CD8-positive, alpha-beta memory T cell (primary cell): ENCODE measurements around the gene FAM234B. TPM values are rescaled to one million over a fixed set of nuclear protein-coding genes. Genes with fewer than 3 reads are reported as not detected.
A peak's percentile ranks its signal among the peaks of the same experiment; 100 is the strongest.

Experiments used
- CTCF ChIA-PET: fragments of 350-600 bp; sonication (Branson Sonifier 250); formaldehyde crosslinking; loops from one replicate; lab custom pipeline; 2021; ENCODE audit warnings: antibody characterized with exemption; lab: Charles Lee
- POLR2A ChIA-PET: fragments of 350-600 bp; sonication (Branson Sonifier 250); formaldehyde crosslinking; loops from one replicate; lab custom pipeline; 2021; ENCODE audit warnings: antibody characterized with exemption; lab: Charles Lee
- DNase-seq, 5 donors: peaks; one replicate each; pipeline versions ENCODE4 v3.0.0 to v3.0.0-alpha.2; 2020 to 2022; ENCODE audit warnings: mixed read lengths in 1 of 5
- H3K27ac ChIP-seq: one replicate; pipeline ENCODE4 v1.7.0; 2013; ENCODE audit warnings: low read depth, mild to moderate bottlenecking, low read length, moderate library complexity
- H3K27me3 ChIP-seq: 2 replicates; pipeline ENCODE4 v1.7.0; 2013; ENCODE audit warnings: low read length, mild to moderate bottlenecking; ENCODE audit not compliant: insufficient read depth, poor library complexity, severe bottlenecking
- H3K36me3 ChIP-seq: 2 replicates; pipeline ENCODE4 v1.7.0; 2013; ENCODE audit warnings: mild to moderate bottlenecking, low read length, moderate library complexity; ENCODE audit not compliant: insufficient read depth
- H3K4me1 ChIP-seq: 2 replicates; pipeline ENCODE4 v1.7.0; 2013; ENCODE audit warnings: mild to moderate bottlenecking, low read length, moderate library complexity; ENCODE audit not compliant: insufficient read depth
- H3K4me3 ChIP-seq: 2 replicates; pipeline ENCODE4 v1.7.0; 2013; ENCODE audit warnings: mild to moderate bottlenecking, low read length
- H3K9me3 ChIP-seq: 2 replicates; pipeline ENCODE4 v1.7.0; 2013; ENCODE audit warnings: mild to moderate bottlenecking, low read length
- H3K27ac Mint-ChIP-seq, 8 donors: one replicate each; pipeline ENCODE4 v1.8.0; 2020 to 2021; ENCODE audit warnings: mixed read lengths in 8 of 8, mild to moderate bottlenecking in 6 of 8, inconsistent platforms in 3 of 8, moderate library complexity in 3 of 8
- H3K27me3 Mint-ChIP-seq, 2 donors: one replicate each; pipeline ENCODE4 v1.8.0; 2020 to 2021; ENCODE audit warnings: mixed read lengths in 2 of 2, mild to moderate bottlenecking in 1 of 2, moderate library complexity in 1 of 2
- H3K36me3 Mint-ChIP-seq, 3 donors: one replicate each; pipeline ENCODE4 v1.8.0; 2020 to 2021; ENCODE audit warnings: mixed read lengths in 3 of 3, inconsistent platforms in 1 of 3, mild to moderate bottlenecking in 1 of 3
- H3K4me1 Mint-ChIP-seq, 3 donors: one replicate each; pipeline ENCODE4 v1.8.0; 2020 to 2021; ENCODE audit warnings: mixed read lengths in 3 of 3, inconsistent platforms in 1 of 3, mild to moderate bottlenecking in 1 of 3
- H3K4me3 Mint-ChIP-seq, 7 donors: one replicate each; pipeline ENCODE4 v1.8.0; 2020 to 2021; ENCODE audit warnings: mixed read lengths in 7 of 7, mild to moderate bottlenecking in 6 of 7, moderate library complexity in 4 of 7, inconsistent platforms in 2 of 7
- H3K9me3 Mint-ChIP-seq, 5 donors: one replicate each; pipeline ENCODE4 v1.8.0; 2020 to 2022; ENCODE audit warnings: mixed read lengths in 5 of 5, mild to moderate bottlenecking in 3 of 5, moderate library complexity in 2 of 5, inconsistent platforms in 1 of 5
- polyA plus RNA-seq: library from polyadenylated mRNA; unstranded; fragments of 300-500 nt; fragmentation: Illumina TruSeq; gene quantifications from one replicate; pipeline ENCODE4 v1.2.3, GENCODE V29; 2021
- total RNA-seq, 2 experiments: library from RNA; stranded (reverse); gene quantifications; one replicate each; pipeline ENCODE4 v1.2.3, GENCODE V29; 2021

FAM234B gene
- total and polyA plus RNA-seq, 3 experiments from 2014 or later, result 2.9 to 6.5 (median 5.2) TPM

- Mint-ChIP-seq H3K27ac (no peak overlapping the region), H3K36me3 (no peaks in the 10 kb centered on the region), H3K9me3 (no peaks in the 10 kb centered on the region), H3K4me1 (no peaks in the 10 kb centered on the region), H3K27me3 (peaks cover 7 to 12% of the 10 kb centered on the region in 2 donors), H3K4me3 (peak overlapping the region in 1 of 7 donors; percentile 61)
- Histone ChIP-seq H3K4me1 (no peaks in the 10 kb centered on the region), H3K36me3 (no peaks in the 10 kb centered on the region), H3K27ac (no peak overlapping the region), H3K4me3 (no peak overlapping the region), H3K27me3 (no peaks in the 10 kb centered on the region), H3K9me3 (no peaks in the 10 kb centered on the region)
- ChIA-PET CTCF (interaction anchor here (0.9 kb wide), 1 partner anchor 9 kb away, joined by 3 read pairs; no protein-coding TSS in a partner anchor), POLR2A (no interaction called here)
- DNase-seq, result no peak
Observed at GRCh38 chr12:13038491-13039161, 5.6 kb upstream of the FAM234B start.

- no peaks in the 10 kb centered on the region for H3K27me3 ChIP-seq
- Mint-ChIP-seq H3K27me3 (peaks cover 7 to 12% of the 10 kb centered on the region in 2 donors), H3K4me3 (no peak overlapping the region), H3K4me1 (peaks cover 0 to 6% (median 2%) of the 10 kb centered on the region in 3 donors), H3K36me3 (peaks cover 0 to 1% (median 0%) of the 10 kb centered on the region in 3 donors), H3K27ac (no peak overlapping the region), H3K9me3 (no peaks in the 10 kb centered on the region)
- CTCF ChIA-PET, result interaction anchor here (0.9 kb wide), 1 partner anchor 9 kb away, joined by 3 read pairs; no protein-coding TSS in a partner anchor
- DNase-seq, result no peak
- POLR2A ChIA-PET, result no interaction called here
- H3K27ac ChIP-seq, result no peak overlapping the region
- H3K36me3 ChIP-seq, result no peaks in the 10 kb centered on the region
- no peak overlapping the region for H3K4me3 ChIP-seq
- no peaks in the 10 kb centered on the region for H3K9me3 ChIP-seq
- H3K4me1 ChIP-seq, result no peaks in the 10 kb centered on the region
Observed at GRCh38 chr12:13039328-13039956, 4.7 kb upstream of the FAM234B start.

DNA sequence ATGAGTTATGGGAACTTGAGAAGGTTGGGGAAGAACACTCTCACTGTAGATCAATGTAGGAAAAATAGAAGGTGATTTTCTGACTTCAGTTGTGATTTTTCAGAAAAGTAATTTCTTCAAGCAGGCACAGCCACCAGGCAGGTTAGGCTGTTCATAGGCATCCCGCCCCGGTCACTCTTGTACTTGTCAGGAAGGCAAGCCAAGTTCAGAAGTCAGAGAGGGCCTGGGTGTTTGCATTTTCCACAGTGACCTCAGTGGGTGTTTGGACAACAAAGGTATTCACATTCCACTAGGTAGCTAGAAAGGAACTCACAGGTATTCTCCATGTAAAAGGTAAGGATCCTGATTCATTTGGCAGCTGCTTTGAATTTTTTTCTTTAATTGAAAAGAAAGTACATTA, 3.0 kb upstream of the FAM234B start:
- Mint-ChIP-seq H3K4me3 (peak overlapping the region in 1 of 7 donors; percentile 55), H3K4me1 (peaks cover 7 to 16% (median 15%) of the 10 kb centered on the region in 3 donors), H3K36me3 (peaks cover 0 to 1% (median 0%) of the 10 kb centered on the region in 3 donors), H3K9me3 (no peaks in the 10 kb centered on the region), H3K27me3 (peaks cover 7 to 10% of the 10 kb centered on the region in 2 donors), H3K27ac (no peak overlapping the region)
- H3K4me1 ChIP-seq, result peaks cover 5% of the 10 kb centered on the region
- H3K9me3 ChIP-seq, result no peaks in the 10 kb centered on the region
- H3K27ac ChIP-seq, result no peak overlapping the region
- ChIA-PET CTCF (no interaction called here), POLR2A (no interaction called here)
- no peaks in the 10 kb centered on the region for H3K36me3 ChIP-seq
- H3K27me3 ChIP-seq, result no peaks in the 10 kb centered on the region
- DNase-seq, result no peak
- no peak overlapping the region for H3K4me3 ChIP-seq

GRCh38 chr12:13042666-13043230, 1.4 kb upstream of the FAM234B start:
- H3K4me1 Mint-ChIP-seq, result peaks cover 7 to 16% (median 15%) of the 10 kb centered on the region in 3 donors
- H3K36me3 Mint-ChIP-seq, result peaks cover 0 to 1% (median 0%) of the 10 kb centered on the region in 3 donors
- Histone ChIP-seq H3K27ac (no peak overlapping the region), H3K27me3 (no peaks in the 10 kb centered on the region), H3K4me3 (no peak overlapping the region), H3K4me1 (peaks cover 5% of the 10 kb centered on the region), H3K9me3 (no peaks in the 10 kb centered on the region), H3K36me3 (no peaks in the 10 kb centered on the region)
- H3K27me3 Mint-ChIP-seq, result peaks cover 7 to 10% of the 10 kb centered on the region in 2 donors
- peak overlapping the region; percentile 86 to 91 (median 87) for H3K4me3 Mint-ChIP-seq
- no peaks in the 10 kb centered on the region for H3K9me3 Mint-ChIP-seq
- DNase-seq, result no peak
- no peak overlapping the region for H3K27ac Mint-ChIP-seq
- CTCF ChIA-PET, result interaction anchor here (1.5 to 1.8 kb wide), 3 partner anchors 8 to 213 kb away, joined by 4 to 6 read pairs (median 4); no protein-coding TSS in a partner anchor
- POLR2A ChIA-PET, result interaction anchor here (1.0 kb wide), 1 partner anchor 42 kb away, joined by 3 read pairs; no protein-coding TSS in a partner anchor

DNA sequence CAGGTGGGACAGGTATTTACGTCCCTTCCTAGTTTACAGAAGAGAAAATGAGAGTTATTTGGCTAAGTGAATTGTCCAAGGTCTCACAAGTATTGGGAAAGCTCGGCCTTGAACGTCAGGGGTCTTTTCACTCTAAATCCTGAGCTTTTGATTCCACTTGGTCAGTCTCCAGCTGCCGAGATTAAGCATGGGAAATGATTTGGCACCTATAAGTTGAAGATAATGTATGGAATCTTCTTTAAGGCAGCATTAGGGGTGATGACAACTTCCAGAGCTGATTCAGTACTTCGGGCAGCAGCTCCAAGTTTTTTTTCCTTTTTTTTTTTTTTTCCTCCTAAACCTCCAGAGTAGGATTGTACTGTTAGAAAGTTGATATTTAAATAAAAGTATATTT, 722 bp downstream of the FAM234B start:
- peak overlapping the region; percentile 34 for H3K27ac ChIP-seq
- Mint-ChIP-seq H3K36me3 (peaks cover 0 to 1% (median 0%) of the 10 kb centered on the region in 3 donors), H3K27ac (peak overlapping the region in 6 of 8 donors; percentile 54 to 86 (median 68)), H3K27me3 (peaks cover 7 to 8% of the 10 kb centered on the region in 2 donors), H3K4me1 (peaks cover 7 to 16% (median 15%) of the 10 kb centered on the region in 3 donors), H3K4me3 (peak overlapping the region; percentile 86 to 91 (median 87)), H3K9me3 (no peaks in the 10 kb centered on the region)
- no peaks in the 10 kb centered on the region for H3K9me3 ChIP-seq
- peak overlapping the region; percentile 72 for H3K4me3 ChIP-seq
- CTCF ChIA-PET, result interaction anchor here (0.6 to 1.4 kb wide), 4 partner anchors 12 to 56 kb away, joined by 3 to 4 read pairs (median 3); no protein-coding TSS in a partner anchor
- no peaks in the 10 kb centered on the region for H3K27me3 ChIP-seq
- H3K36me3 ChIP-seq, result no peaks in the 10 kb centered on the region
- no peak for DNase-seq
- POLR2A ChIA-PET, result interaction anchor here (0.7 kb wide), 1 partner anchor 169 kb away, joined by 6 read pairs; no protein-coding TSS in a partner anchor
- H3K4me1 ChIP-seq, result peaks cover 5% of the 10 kb centered on the region

DNA sequence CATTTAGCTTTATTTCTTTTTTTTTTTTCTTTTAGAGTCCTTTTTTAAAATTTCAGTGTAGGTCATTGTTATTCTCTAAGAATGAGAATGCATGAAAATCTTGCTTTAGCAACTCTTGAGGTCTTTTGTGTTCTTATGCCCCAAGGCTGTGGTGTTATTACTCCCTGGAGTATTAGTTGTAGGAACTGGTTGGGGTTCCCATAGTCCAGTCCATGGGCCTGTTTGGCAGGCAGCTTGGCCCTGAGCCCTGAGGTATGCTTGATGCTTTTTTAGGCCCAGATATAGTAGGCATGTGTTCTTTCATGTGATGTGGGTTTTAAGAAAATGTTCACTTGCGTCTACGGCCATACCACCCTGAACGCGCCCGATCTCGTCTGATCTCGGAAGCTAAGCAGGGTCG, 1.6 kb downstream of the FAM234B start:
- no peak overlapping the region for H3K27ac ChIP-seq
- Mint-ChIP-seq H3K27ac (no peak overlapping the region), H3K4me1 (peaks cover 7 to 16% (median 15%) of the 10 kb centered on the region in 3 donors), H3K36me3 (peaks cover 0 to 1% (median 0%) of the 10 kb centered on the region in 3 donors), H3K4me3 (peak overlapping the region; percentile 38 to 91 (median 87)), H3K9me3 (no peaks in the 10 kb centered on the region), H3K27me3 (peaks cover 2 to 7% of the 10 kb centered on the region in 2 donors)
- no peaks in the 10 kb centered on the region for H3K27me3 ChIP-seq
- no peak for DNase-seq
- peaks cover 5% of the 10 kb centered on the region for H3K4me1 ChIP-seq
- no peaks in the 10 kb centered on the region for H3K9me3 ChIP-seq
- H3K36me3 ChIP-seq, result no peaks in the 10 kb centered on the region
- POLR2A ChIA-PET, result no interaction called here
- H3K4me3 ChIP-seq, result no peak overlapping the region
- CTCF ChIA-PET, result interaction anchor here (1.2 to 1.4 kb wide), 2 partner anchors 28 to 55 kb away, joined by 3 to 4 read pairs; no protein-coding TSS in a partner anchor

DNA sequence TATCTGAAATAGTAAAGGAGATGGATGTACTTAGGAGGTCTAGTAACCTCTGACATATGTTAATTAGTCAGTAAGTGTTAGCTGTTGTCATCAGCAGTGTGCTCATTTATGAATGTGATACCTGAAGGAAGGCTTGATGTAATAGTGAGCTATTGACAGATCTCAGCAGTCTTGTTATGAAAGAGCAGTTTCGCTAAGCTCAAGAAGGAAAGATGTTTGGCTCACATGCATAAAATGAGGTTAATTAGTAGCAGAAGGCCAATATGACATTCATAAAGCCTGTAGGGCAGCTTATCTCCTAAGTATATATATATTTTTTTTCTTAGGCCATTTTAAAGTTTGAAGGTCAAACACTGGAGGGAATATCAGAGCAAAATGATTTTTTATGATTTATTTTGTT, 2.8 kb downstream of the FAM234B start:
- no peaks in the 10 kb centered on the region for H3K27me3 ChIP-seq
- H3K4me3 Mint-ChIP-seq, result peak overlapping the region in 1 of 7 donors; percentile 5
- H3K36me3 Mint-ChIP-seq, result peaks cover 0 to 3% (median 1%) of the 10 kb centered on the region in 3 donors
- no peak for DNase-seq
- H3K4me3 ChIP-seq, result no peak overlapping the region
- peaks cover 0 to 7% of the 10 kb centered on the region in 2 donors for H3K27me3 Mint-ChIP-seq
- H3K27ac Mint-ChIP-seq, result no peak overlapping the region
- H3K9me3 ChIP-seq, result no peaks in the 10 kb centered on the region
- no peaks in the 10 kb centered on the region for H3K36me3 ChIP-seq
- H3K27ac ChIP-seq, result no peak overlapping the region
- ChIA-PET POLR2A (no interaction called here), CTCF (no interaction called here)
- H3K9me3 Mint-ChIP-seq, result no peaks in the 10 kb centered on the region
- H3K4me1 ChIP-seq, result peaks cover 5% of the 10 kb centered on the region
- peaks cover 7 to 16% (median 15%) of the 10 kb centered on the region in 3 donors for H3K4me1 Mint-ChIP-seq
